SK-N-DZ (cell line): ENCODE results near the gene BFSP1.

Source experiments
- DNase-seq: peaks from one replicate; pipeline ENCODE4 v3.0.0-alpha.2; 2015; ENCODE audit warnings: low spot score

The BFSP1 gene

DNA sequence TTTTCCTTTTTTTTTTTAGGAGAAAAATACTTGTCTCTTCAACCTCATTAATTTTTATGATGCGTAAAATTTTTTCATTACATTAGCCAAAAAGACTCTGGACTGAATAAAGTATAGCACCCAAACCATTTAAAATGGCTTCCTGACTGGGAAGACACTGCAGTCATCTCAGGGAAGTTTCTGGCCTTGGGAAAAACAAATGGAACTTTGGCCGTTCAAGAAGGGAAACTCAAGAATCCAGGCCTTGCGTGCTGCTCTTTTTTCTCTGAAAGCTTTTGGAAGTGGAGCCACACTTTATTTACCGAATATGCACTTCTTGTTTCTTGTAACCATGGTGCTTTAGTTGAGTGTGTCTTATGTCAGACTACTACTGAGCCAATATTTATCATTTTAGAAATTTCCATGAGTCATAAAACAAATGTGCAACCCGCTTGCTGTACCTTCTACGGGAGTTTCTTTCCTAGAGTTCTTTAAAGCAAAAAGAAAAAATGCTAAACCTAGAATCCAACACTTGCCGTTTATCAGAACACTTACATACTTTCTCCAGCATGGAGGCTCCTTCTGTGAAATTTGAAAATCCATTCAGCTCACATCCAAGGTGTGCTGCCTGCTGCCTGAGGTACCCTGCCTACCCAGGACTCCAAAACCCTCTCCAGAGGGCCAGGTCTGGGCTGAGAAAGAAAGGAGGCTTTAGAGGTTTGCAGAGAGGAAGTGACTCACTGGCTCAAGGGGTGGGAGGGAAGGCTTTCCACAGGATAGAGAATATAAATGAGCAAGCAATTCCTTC, 27.2 kb upstream of the BFSP1 start:
- DNase-seq: no peak

DNA sequence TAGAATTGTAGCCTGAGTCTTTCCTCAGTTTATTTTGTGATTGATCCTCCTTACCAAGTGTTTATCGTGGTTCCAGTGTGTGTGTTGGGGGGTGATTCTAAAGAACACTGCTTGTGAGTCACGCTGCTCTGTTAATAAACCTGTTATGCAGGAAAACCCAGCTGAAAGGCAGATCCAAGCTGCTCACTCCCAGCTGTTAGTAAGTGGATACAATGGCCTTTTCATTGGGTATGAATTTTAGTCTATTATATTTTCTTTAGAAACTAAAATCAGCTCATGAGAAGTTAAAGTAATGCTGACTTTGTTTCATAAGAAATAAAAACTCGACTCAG, 26.5 kb upstream of the BFSP1 start:
- no peak for DNase-seq

DNA sequence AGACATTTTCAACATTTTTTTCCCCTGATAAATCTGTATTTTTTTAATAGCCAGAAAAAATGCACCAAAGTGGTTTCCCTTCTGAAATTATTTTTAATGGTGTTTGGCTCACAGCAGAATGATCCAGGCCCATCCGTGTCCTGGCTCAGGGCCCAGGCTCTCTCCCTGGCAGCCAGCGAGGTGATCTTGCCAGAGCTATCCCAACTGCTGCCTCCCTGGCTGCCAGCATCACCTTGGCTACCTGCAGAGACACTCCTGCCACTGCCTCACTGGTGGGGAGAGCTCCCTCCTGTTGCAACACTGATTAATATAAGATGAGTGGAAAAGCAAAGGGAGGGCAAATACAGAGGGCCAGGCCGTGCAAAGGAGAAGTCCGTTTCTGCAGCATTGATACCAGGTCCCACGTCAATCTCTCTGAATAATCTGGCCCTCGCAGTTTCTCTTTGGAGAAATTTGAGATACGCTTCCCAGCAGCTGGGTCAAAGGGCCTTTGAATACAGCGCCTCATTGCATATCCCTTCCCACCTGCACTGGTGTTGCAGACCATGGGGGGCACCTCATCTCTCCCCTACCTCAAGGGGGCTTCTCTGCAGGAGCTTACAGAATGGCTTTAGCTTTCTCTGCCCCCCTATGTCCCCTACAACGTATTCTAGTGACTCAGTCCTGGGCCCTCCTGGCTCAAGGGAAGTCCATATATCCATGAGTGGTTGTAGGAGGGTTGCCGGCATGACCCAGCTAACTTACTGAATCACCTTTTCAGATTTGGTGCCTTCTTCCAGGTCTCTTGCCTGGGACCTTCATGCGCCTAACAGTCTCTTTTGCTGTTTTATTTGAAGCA, 25.9 kb upstream of the BFSP1 start:
- no peak for DNase-seq

GRCh38 chr20:17555106-17555505, 23.9 kb upstream of the BFSP1 start:
- no peak for DNase-seq

GRCh38 chr20:17549131-17549530, 18.0 kb upstream of the BFSP1 start:
- DNase-seq: no peak

- DNase-seq: peak; percentile 80
Measured at GRCh38 chr20:17545127-17545526, 13.9 kb upstream of the BFSP1 start.

DNA sequence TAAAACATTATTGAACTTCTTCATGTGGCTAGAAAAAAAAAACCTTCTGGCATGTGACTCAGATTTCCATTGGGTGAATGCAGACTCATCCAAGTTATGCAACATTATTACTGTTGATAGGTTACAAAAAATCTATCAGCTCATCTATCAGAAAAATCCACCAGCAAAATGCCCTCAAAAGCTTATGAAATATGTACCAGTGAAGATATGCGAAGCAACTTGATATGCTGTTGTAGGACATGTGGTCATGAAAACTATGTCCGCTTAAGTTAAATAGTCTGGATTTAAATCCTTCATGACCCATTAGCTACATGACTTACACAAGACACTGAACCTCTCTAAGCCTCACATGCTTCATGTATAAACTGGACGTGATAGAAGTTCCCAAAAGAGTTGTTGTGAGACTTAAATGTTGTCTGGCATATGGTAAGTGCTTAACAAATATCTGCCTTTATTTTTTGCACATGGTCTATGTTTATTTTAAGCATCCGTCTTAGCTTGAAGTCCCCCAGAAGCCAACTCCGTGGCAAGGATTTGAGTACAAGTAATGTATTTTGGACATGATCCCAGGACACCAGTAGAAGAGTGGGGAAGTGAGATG, 12.5 kb upstream of the BFSP1 start:
- no peak for DNase-seq

GRCh38 chr20:17542993-17543412, 11.8 kb upstream of the BFSP1 start:
- DNase-seq: no peak

- DNase-seq: no peak
Measured at GRCh38 chr20:17542481-17542880, 11.3 kb upstream of the BFSP1 start.

GRCh38 chr20:17541996-17542395, 10.8 kb upstream of the BFSP1 start:
- no peak for DNase-seq

GRCh38 chr20:17541596-17541995, 10.4 kb upstream of the BFSP1 start:
- no peak for DNase-seq

GRCh38 chr20:17538517-17539170, 7.5 kb upstream of the BFSP1 start:
- no peak for DNase-seq

- DNase-seq: no peak
Measured at GRCh38 chr20:17537959-17538358, 6.8 kb upstream of the BFSP1 start.

DNA sequence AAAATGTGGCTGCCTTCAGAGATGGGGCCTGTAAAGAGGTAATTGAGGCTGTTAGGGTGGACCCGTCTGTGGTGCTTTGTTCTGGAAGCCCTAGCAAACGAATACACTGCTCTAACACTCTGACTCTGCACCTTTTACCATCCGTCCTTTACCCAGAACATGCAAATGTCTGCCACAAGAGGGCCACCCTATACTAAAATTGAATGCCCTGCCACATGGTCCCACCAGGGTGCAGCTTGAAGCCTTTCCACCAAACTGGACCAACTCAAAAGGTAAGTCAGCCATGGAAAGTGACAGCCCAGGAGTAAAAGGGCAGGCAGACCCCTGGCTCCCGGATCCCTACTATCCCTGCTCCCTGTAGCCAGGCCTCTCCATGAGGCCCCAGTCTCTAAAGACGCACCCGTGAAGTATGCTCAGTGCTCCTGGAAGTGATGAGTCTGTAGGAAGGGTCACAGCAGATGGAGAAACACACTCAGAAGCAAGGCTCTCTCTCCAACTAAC, 5.8 kb upstream of the BFSP1 start:
- peak; percentile 85 for DNase-seq

GRCh38 chr20:17534077-17534476, 2.9 kb upstream of the BFSP1 start:
- no peak for DNase-seq

- peak; percentile 72 for DNase-seq
Measured at GRCh38 chr20:17533396-17533795, 2.2 kb upstream of the BFSP1 start.

- DNase-seq: no peak
Measured at GRCh38 chr20:17531665-17532025, 466 bp upstream of the BFSP1 start.

DNA sequence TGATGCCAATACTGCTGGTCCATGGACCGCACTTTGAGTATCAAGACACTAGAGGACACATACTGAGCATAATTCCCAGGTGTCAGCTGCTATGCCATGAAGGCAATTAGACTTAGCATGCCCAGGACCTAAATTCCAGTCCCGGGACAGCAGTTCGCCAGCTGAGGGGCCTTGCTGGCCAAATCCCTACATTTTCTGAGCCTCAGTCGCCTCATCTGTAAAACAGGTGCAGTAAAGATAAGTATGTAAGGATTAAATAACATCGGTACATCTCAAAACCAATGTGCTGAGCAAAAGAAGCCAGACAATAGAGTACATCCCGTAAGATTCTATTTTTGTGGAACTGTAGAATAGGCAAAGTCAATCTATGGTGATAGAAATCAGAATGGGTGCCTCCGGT, 1.0 kb downstream of the BFSP1 start:
- DNase-seq: no peak

DNA sequence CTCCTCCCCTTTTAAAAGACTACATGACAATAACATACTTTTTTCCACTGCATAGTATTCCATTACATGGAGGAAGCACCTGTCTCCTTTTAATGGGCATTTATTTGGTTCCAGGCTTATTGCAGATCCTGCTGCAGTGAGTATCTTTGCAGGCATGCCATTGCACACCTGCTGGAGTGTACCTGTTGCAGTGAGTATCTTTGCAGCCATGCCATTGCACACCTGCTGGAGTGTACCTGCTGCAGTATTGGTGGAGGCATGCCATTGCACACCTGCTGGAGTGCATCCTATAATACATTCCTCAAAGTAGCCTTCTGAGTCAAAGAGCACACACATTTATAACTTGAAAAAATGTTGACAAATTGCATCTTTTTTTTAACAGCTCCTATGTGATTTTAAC, 1.6 kb downstream of the BFSP1 start:
- no peak for DNase-seq

- peak; percentile 37 for DNase-seq
Measured at GRCh38 chr20:17525650-17526049, 5.5 kb downstream of the BFSP1 start.

DNA sequence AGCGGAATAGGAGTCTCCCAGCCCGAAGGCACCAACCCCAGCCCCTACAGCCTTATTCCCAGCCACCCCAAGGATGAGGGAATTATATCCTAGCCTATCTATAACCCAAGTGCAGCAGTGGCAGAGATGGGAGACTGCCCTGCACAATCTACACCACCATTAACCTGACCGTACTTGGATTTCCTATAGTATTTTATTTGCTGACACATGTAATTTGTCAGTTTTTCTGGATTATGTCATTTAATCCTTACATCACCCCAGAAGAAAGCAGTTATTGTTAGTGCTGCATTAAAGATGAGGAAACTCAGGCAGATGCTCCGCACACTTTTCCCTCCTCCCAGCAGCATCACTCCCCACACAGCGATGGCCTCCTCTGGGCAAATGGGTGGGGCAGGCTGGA, 6.0 kb downstream of the BFSP1 start:
- no peak for DNase-seq

- no peak for DNase-seq
Measured at GRCh38 chr20:17524560-17524959, 6.6 kb downstream of the BFSP1 start.
